K562 (cell line): ENCODE measurements around the gene PDCD7. TPM values are rescaled to one million over a fixed set of nuclear protein-coding genes. Genes with fewer than 3 reads are reported as not detected.

Experiments used
- ATAC-seq: fragments of 200-7000 bp; cut with Tn5 transposase; 3 replicates; pipeline ENCODE4 v1.9.1; 2020; ENCODE audit warnings: moderate library complexity
- BruUV-seq: library from RNA; stranded (reverse); fragments of 400-500 nt; replicated peaks from 2 replicates; lab custom pipeline; 2021; lab: Mats Ljungman, UMichigan
- CTCF ChIA-PET: fragments of 300-600 bp; formaldehyde crosslinking; extraction: SDS; loops from one replicate; lab custom pipeline; 2021; ENCODE audit warnings: low intra/inter-chr PET ratio; lab: Yijun Ruan, JAX
- POLR2A ChIA-PET: fragments of 300-600, 350-650 bp; sonication (Branson Sonifier 250); formaldehyde crosslinking; extraction: SDS; loops from one replicate; lab custom pipeline; 2021; ENCODE audit warnings: antibody characterized with exemption, inconsistent platforms; lab: Yijun Ruan, JAX
- DNase-seq, 4 experiments: peaks; one replicate each; pipeline versions ENCODE4 v3.0.0 to v3.0.0-alpha.2; 2011 to 2018; ENCODE audit warnings: low spot score in 3 of 4, mixed read lengths in 3 of 4; ENCODE audit errors: extremely low read depth in 1 of 4
- FAIRE-seq: peaks from 2 replicates; lab custom pipeline; 2011; peaks lifted over from hg19 to GRCh38; lab: Jason Lieb, UNC
- H2AFZ ChIP-seq: 2 replicates; pipeline ENCODE4 v1.6.0; 2011; ENCODE audit warnings: low read depth, low read length, control low read depth, inconsistent platforms
- H3K27ac ChIP-seq: fragments of 200-600 bp; 3 replicates; pipeline ENCODE4 v1.8.0; 2011; ENCODE audit warnings: low read depth, mild to moderate bottlenecking, control low read depth, inconsistent platforms, low read length, moderate library complexity, mixed read lengths; ENCODE audit errors: extremely low read depth
- H3K27me3 ChIP-seq, 2 experiments: fragments of 300-600 bp in 1 of 2; 2 replicates in 1 of 2; 3 replicates in 1 of 2; pipeline versions ENCODE4 v1.6.0 to v1.8.0; 2011; ENCODE audit warnings: inconsistent platforms in 2 of 2, low read length in 2 of 2, mild to moderate bottlenecking in 1 of 2, mixed read lengths in 1 of 2, moderate library complexity in 1 of 2; ENCODE audit not compliant: control insufficient read depth in 2 of 2, insufficient read depth in 2 of 2
- H3K36me3 ChIP-seq: fragments of 300-600 bp; 3 replicates; pipeline ENCODE4 v1.8.0; 2011; ENCODE audit warnings: mild to moderate bottlenecking, low read length, inconsistent platforms; ENCODE audit not compliant: control insufficient read depth, insufficient read depth
- H3K4me1 ChIP-seq, 2 experiments: fragments of 200-600 bp in 1 of 2; replicated peaks in 1 of 2; 2 replicates in 1 of 2; 3 replicates in 1 of 2; pipeline versions ENCODE4 v1.5.1 to v1.8.0; 2011; ENCODE audit warnings: inconsistent platforms in 2 of 2, low read length in 2 of 2, mild to moderate bottlenecking in 1 of 2, mixed read lengths in 1 of 2, moderate library complexity in 1 of 2; ENCODE audit not compliant: control insufficient read depth in 2 of 2, insufficient read depth in 2 of 2
- H3K4me2 ChIP-seq: 2 replicates; pipeline ENCODE4 v1.6.1; 2011; ENCODE audit warnings: low read length, control low read depth, inconsistent platforms, mixed read lengths; ENCODE audit not compliant: insufficient read depth
- H3K4me3 ChIP-seq: fragments of 200-600 bp; sonication (generic), shearing (Covaris generic); 2 replicates; pipeline ENCODE4 v1.5.1; 2016; ENCODE audit warnings: control low read depth, inconsistent platforms
- H3K79me2 ChIP-seq: fragments of 200-600 bp; 3 replicates; pipeline ENCODE4 v1.8.0; 2011; ENCODE audit warnings: low read length, inconsistent platforms; ENCODE audit not compliant: control insufficient read depth, insufficient read depth
- H3K9ac ChIP-seq, 2 experiments: 2 replicates each; pipeline versions ENCODE4 v1.6.0 to v1.6.1; 2011; ENCODE audit warnings: low read depth in 2 of 2, low read length in 2 of 2, control low read depth in 1 of 2, inconsistent platforms in 1 of 2, mild to moderate bottlenecking in 1 of 2, mixed read lengths in 1 of 2; ENCODE audit not compliant: insufficient read depth in 1 of 2
- H3K9me1 ChIP-seq: one replicate; pipeline ENCODE4 v1.6.0; 2011; ENCODE audit warnings: inconsistent platforms, mild to moderate bottlenecking, low read length, moderate library complexity; ENCODE audit not compliant: control insufficient read depth, insufficient read depth
- H3K9me3 ChIP-seq: replicated peaks from 2 replicates; pipeline ENCODE4 v1.5.1; 2011; ENCODE audit warnings: low read depth, low read length, inconsistent platforms; ENCODE audit not compliant: control insufficient read depth, insufficient read depth
- H4K20me1 ChIP-seq: replicated peaks from 2 replicates; pipeline ENCODE4 v1.6.1; 2011; ENCODE audit warnings: low read length, inconsistent platforms, mixed read lengths; ENCODE audit not compliant: control insufficient read depth, insufficient read depth
- CHD4 ChIP-seq: fragments of 200-600 bp; sonication (generic); IDR thresholded peaks from 3 replicates; pipeline ENCODE4 v1.6.1; 2012; ENCODE audit warnings: low read depth, mild to moderate bottlenecking, mixed read lengths, low read length, inconsistent platforms; ENCODE audit not compliant: insufficient read depth, insufficient replicate concordance, poor library complexity, severe bottlenecking
- CREB5 ChIP-seq: fragments of 250-450 bp; sonication (Bioruptor Pico); IDR thresholded peaks from 2 replicates; pipeline ENCODE4 v1.5.0; 2020; ENCODE audit warnings: mild to moderate bottlenecking
- E2F5 ChIP-seq: sonication (generic); formaldehyde crosslinking; IDR thresholded peaks from 2 replicates; pipeline ENCODE4 v1.8.0; 2022; ENCODE audit warnings: mild to moderate bottlenecking, missing genetic modification reagents
- ETS2 ChIP-seq: IDR thresholded peaks from 2 replicates; pipeline ENCODE4 v1.6.1; 2016; ENCODE audit warnings: borderline replicate concordance, missing genetic modification characterization, mild to moderate bottlenecking, moderate library complexity, missing compliant biosample characterization; ENCODE audit not compliant: poor library complexity, severe bottlenecking
- MBD1 ChIP-seq: fragments of 250-450 bp; sonication (Bioruptor Pico); IDR thresholded peaks from 2 replicates; pipeline ENCODE4 v1.8.0; 2022; ENCODE audit warnings: inconsistent platforms
- MTA1 ChIP-seq: fragments of 450-650 bp; IDR thresholded peaks from 2 replicates; pipeline ENCODE4 v1.6.1; 2017; ENCODE audit warnings: borderline replicate concordance
- PURB ChIP-seq: sonication (generic); formaldehyde crosslinking; IDR thresholded peaks from 2 replicates; pipeline ENCODE4 v1.9.0; 2021; ENCODE audit warnings: low read depth, mild to moderate bottlenecking, missing genetic modification reagents
- SAP30 ChIP-seq: fragments of 200-600 bp; sonication (generic); IDR thresholded peaks from 2 replicates; pipeline ENCODE4 v1.6.1; 2012; ENCODE audit warnings: borderline replicate concordance, low read depth, mild to moderate bottlenecking, moderate library complexity, low read length, control low read depth, inconsistent platforms; ENCODE audit not compliant: insufficient read depth, poor library complexity, severe bottlenecking
- TBP ChIP-seq: optimal IDR thresholded peaks from 2 replicates; pipeline ENCODE3; 2011; ENCODE audit warnings: low read depth, low read length, improper control_type of control experiment
- ZBTB8A ChIP-seq: fragments of 450-650 bp; IDR thresholded peaks from 2 replicates; pipeline ENCODE4 v1.6.1; 2018; ENCODE audit warnings: mild to moderate bottlenecking, moderate library complexity; ENCODE audit not compliant: partially characterized antibody
- ZNF133 ChIP-seq: fragments of 250-450 bp; sonication (Bioruptor Pico); IDR thresholded peaks from 2 replicates; pipeline ENCODE4 v1.4.0; 2020; ENCODE audit warnings: mild to moderate bottlenecking
- ZNF263 ChIP-seq: sonication (generic); formaldehyde crosslinking; IDR thresholded peaks from 2 replicates; pipeline ENCODE4 v1.8.0; 2022; ENCODE audit warnings: mild to moderate bottlenecking, missing genetic modification reagents, borderline replicate concordance
- ZNF347 ChIP-seq: fragments of 450-650 bp; formaldehyde crosslinking; IDR thresholded peaks from 2 replicates; pipeline ENCODE4 v1.4.0; 2020; ENCODE audit warnings: low read depth, mild to moderate bottlenecking, moderate library complexity
- ZNF436 ChIP-seq: fragments of 250-450, 450-650 bp; sonication (Bioruptor Pico); formaldehyde crosslinking; IDR thresholded peaks from 2 replicates; pipeline ENCODE4 v1.7.0; 2020; ENCODE audit warnings: mild to moderate bottlenecking
- WGBS: fragments of 100-300 bp; shearing (Covaris generic); methylation state at CpG from one replicate; pipeline ENCODE4 v1.1.6; 2016; ENCODE audit warnings: low coverage, mixed read lengths; ENCODE audit not compliant: insufficient coverage; ENCODE audit errors: missing lambda C conversion rate; 5-methylcytosine and 5-hydroxymethylcytosine counted together
- in situ Hi-C: fragments of 300-500 bp; cut with MboI; formaldehyde crosslinking; loops from 4 replicates; pipeline ENCODE4 v1.15.0; 2018; ENCODE audit warnings: inconsistent platforms, mixed read lengths
- intact Hi-C: fragments of 100-400 bp; cut with micrococcal nuclease; formaldehyde crosslinking; loops from 2 replicates; pipeline ENCODE4 v1.14.2; 2022
- polyA plus RNA-seq, 8 experiments: library from polyadenylated mRNA; depleted of rRNA in 4 of 8; stranded (reverse) in 5 of 8; unstranded in 3 of 8; fragments of >200 nt; fragmentation: Nextera tagmentation in 2 of 8; fragmentation: Illumina TruSeq in 1 of 8; extraction: Ambion mirVana in 2 of 8; extraction: Trizol in 1 of 8; gene quantifications; 2 replicates each; pipeline versions ENCODE4 v1.2.1 to v1.2.3, GENCODE V29; 2011 to 2014; ENCODE audit warnings: inconsistent platforms in 1 of 8, missing spikeins in 1 of 8
- total RNA-seq, 7 experiments: library from RNA; depleted of rRNA in 6 of 7; stranded (reverse); fragments of >200 nt in 6 of 7; fragmentation: Illumina TruSeq in 2 of 7; extraction: Trizol in 2 of 7; gene quantifications; 2 replicates each; pipeline versions ENCODE4 v1.2.1 to v1.2.3, GENCODE V29; 2011 to 2021; ENCODE audit warnings: low replicate concordance in 1 of 7

The PDCD7 gene
- total and polyA plus RNA-seq, 9 of the 15 experiments (the other 6 are each of a cell fraction or from before 2014, with no cell fraction given): 11.8 to 30.2 (median 18.8) TPM

- CTCF ChIA-PET: no interaction called here
- peaks cover 18% of the 10 kb centered on the region; the same call in 2 of the 3 replicates for H3K36me3 ChIP-seq
Observed at GRCh38 chr15:65097651-65098263, 35.9 kb downstream of the PDCD7 start.

More at GRCh38 chr15:65097651-65098263, 35.9 kb downstream of the PDCD7 start:
- no peak overlapping the region for H3K27ac ChIP-seq
- TF ChIP-seq ZNF263 (no peak), PURB (no peak), CHD4 (no peak), MBD1 (CRISPR knock-in tag) (no peak), E2F5 (CRISPR knock-in tag) (no peak), SAP30 (no peak), ZNF347 (no peak), ZBTB8A (no peak), ZNF133 (CRISPR knock-in tag) (no peak), TBP (no peak), CREB5 (CRISPR knock-in tag) (no peak), ETS2 (tag) (no peak), ZNF436 (no peak), MTA1 (no peak)
- POLR2A ChIA-PET: no interaction called here
- H2AFZ ChIP-seq: no peak overlapping the region
- in situ Hi-C loops: no loop called here
- intact Hi-C loops: no loop called here
- WGBS: 84% methylated on average over 7 of the region's 7 CpGs
- DNase-seq (no peak), FAIRE-seq (no peak), ATAC-seq (no peak)
- H3K4me2 ChIP-seq: no peak overlapping the region
- no TSS peak for BruUV-seq
- H3K27me3 ChIP-seq: no peaks in the 10 kb centered on the region; a peak in 1 of 5 replicates
- H3K4me1 ChIP-seq: peaks cover 0 to 5% of the 10 kb centered on the region in 2 experiments; a peak in 1 of 5 replicates
- no peak overlapping the region for H3K9ac ChIP-seq
- H3K9me3 ChIP-seq: no peaks in the 10 kb centered on the region
- H3K4me3 ChIP-seq: no peak overlapping the region
- H4K20me1 ChIP-seq: no peaks in the 10 kb centered on the region
- peaks cover 3% of the 10 kb centered on the region for H3K9me1 ChIP-seq
- H3K79me2 ChIP-seq: no peaks in the 10 kb centered on the region
